Activated CD8-positive, alpha-beta memory T cell treated with anti-CD3 and anti-CD28 coated beads, Interleukin-2, amount 50 U/mL, for 1 hour (primary cell): Measurements from ENCODE around the gene KRT81.

Source experiments
- DNase-seq: peaks from one replicate; pipeline ENCODE4 v3.0.0-alpha.2; 2020; ENCODE audit errors: extremely low read depth

Gene KRT81

DNA sequence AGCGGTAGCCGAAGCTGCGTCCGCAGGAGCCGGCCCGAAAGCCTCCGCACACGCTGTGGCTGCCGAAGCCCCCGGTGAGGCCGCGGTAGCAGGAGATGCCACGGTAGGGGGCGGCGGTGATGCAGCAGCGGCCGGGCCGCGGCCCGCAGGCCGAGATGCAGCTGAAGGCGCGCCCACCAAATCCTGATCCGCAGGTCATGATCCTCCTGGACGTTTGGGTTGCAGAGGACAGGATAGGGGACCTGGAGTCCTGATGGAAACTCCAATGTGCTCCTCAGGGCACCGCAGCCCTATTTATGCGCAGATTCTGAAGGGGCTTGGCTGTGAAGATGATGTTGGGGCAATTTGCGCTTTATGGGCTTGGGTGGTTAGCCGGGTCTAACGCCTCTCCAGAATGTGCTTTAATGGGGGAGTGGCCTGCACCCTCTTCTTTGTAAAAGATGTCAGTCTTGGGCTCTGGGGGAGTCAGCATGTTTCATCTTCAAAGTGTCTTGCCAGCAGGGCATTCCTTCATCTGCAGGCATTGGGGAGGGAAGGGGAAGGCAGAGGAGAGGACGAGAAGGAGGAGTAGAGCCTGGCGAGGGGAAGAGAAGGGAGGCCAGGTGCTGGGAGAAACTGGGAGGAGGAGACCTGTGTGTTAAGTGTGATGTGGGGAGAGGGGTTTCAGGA is at the start of gene KRT81:
KRT81 (minus strand) TSS at position 268 of the 669 bp plus-strand sequence; CDS start at position 199, 69 bp downstream.
- no peak for DNase-seq

DNA sequence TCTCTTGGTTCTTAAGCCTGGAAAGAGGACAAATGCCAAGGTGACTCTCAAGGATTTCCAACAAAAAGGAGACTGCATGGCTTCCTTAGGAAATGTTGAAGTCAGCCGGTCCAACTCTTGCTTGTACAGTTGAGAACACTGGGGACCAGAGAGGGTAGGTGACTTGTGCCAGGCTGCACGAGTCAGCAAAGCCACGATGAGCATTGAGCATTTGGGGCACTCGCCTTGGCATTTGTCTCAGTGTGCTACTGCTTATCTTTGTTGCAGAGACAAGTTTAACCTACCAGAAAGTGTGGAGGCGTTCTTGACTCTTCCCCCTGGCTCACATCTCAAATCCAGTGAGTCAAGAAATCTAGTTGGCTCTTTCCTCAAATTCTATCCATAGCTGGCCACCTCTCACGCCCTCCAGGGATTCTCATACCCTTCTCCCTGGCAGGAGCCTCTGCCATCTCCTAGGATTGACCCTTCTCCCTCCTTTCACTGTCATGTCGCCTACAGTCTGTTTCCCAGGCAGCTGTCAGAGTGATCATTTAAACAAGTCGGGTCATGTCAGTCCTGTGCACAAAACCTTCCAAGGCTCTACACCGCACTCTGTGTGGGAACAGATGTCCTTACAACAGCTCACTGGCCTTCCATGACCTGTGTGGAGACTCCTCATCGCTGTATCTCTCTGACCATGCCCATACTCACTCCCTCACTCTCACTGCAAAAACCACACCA is 47.1 kb upstream of the KRT81 start:
- DNase-seq: no peak

DNA sequence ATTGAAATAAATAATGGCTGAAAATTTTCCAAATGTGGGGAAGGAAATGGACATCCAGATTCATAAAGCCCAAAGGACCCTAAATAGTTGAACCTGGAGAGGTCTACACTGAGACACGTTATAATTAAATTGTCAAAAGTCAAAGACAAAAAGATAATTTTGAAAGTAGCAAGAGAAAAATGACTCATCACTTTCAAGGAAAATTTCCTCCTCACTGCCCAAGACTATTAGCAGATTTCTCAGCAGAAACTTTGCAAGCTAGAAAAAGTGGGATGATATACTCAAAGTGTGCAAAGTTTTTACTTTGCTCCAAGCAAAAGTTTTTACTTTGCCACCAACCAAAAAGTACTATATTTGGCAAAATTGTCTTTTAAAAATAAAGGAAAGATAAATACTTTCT is 45.7 kb upstream of the KRT81 start:
- no peak for DNase-seq

DNA sequence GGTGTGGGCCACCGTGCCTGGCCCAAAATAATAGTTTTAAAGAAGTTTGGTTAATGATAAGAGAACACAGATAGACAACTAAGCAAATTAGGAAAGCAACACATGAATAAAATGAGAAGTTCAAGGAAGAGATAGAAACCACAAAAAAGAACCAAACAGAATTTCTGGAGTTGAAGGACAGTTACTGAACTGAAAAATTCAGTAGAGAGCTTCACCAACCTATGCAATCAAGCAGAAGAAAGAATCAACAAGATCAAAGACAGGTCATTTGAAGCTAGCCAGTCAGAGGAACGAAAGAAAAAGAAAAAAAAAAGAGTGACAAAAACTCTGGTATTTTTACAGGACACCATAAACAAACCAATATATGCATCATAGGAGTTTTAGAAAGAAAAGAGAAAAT is 45.3 kb upstream of the KRT81 start:
- no peak for DNase-seq

DNA sequence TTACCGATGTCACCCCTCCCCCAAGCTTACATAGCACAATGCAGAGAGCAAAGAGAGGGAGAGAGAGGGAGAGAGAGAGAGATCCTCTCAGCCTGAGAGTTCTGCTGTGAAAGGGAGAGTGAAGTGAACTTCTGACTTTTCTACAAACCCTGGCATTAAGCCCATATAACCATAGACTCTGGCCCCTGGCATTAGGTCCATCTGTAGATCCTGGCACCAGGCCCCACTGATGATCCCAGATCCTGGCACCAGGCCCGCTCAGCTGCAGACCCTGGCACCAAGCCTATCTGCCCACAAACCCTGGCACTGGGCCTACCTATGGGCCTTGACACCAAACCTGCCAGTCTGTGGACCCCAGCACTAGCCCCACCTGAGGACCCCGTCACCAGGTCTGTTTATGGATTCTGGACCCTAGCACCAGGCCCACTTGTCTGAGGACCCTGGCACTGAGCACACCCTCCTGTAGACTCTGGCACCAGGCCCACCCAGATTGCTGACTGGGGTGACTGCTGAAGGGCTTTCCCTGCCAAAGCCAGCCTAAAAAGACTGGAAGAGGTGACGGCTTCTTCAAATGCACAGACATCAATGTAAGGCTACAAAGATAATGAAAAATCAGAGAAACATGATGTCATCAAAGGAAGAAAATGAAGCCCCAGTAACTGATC is 44.4 kb upstream of the KRT81 start:
- DNase-seq: no peak

DNA sequence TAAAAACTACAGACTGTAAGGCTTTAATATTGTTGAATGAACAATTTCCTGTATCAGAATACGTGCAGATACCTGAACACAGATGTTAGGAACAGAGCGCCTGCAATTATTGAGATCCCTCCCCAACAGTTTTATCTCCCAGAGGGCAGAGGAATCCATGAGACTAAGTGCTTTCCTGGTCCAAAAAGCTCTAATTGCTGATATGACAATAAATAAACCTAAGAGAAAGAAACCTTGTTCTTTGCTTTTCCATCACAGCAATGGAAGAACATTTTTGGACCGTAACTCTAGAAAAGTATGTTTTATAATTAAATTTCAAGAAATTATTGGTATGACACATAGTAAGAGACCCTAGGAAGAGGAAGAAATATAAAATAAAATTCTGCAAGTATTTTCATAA is 42.9 kb upstream of the KRT81 start:
- no peak for DNase-seq

DNA sequence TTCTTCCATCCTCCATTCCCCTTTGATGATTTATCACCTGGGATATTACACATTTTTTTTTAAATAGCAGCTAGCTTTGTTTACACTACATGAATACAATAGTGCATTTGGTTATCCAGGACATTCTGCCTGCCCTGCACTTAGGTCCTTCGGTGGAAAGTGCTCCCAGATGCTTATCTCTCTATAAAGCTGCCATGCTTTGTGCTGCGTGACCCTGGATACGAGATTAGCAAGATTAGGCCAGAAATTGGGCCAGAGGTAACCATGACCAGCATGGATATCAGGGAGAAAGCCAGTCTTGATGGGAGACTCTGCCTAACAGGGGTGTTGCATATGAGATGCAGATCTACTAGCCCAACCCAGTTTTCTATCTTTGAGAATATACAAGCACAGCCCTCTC is 42.0 kb upstream of the KRT81 start:
- DNase-seq: no peak

DNA sequence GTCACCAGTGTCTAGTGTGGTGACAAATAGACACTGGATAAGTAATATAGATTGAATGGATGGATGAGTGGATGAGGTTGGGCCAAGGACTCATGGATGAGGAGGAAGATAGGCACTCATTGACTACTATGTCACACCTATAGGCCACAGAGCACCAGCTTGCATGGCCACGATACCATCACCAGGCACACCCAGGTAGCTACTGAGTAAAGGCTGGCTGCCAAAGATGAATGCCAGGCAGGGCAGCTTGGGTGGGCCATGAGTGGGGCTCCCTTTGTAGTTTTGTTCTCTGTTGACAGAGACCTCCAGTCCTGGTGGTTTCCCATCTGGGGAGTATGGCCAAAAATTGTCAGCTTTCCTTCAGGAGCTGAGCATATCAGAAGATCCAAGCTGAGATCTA is 41.0 kb upstream of the KRT81 start:
- no peak for DNase-seq

DNA sequence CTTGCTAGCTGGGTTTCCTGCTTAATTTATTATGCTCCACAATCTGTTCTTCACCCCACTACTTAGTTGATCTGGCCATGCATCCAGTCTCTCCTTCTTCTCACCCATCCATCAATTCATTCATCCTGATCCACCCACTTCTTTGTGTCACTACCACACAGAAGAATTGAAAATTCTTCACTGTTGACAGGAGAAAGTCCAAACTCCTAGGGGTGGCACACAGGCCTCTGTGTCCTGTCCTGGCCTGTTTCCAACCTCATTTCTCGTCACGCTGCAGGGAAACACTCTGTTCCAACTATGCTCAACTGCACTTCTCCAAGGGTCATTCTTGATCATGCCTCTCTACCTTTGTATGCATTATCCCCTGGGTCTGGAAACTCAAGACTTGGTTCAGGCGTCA is 40.5 kb upstream of the KRT81 start:
- DNase-seq: no peak

DNA sequence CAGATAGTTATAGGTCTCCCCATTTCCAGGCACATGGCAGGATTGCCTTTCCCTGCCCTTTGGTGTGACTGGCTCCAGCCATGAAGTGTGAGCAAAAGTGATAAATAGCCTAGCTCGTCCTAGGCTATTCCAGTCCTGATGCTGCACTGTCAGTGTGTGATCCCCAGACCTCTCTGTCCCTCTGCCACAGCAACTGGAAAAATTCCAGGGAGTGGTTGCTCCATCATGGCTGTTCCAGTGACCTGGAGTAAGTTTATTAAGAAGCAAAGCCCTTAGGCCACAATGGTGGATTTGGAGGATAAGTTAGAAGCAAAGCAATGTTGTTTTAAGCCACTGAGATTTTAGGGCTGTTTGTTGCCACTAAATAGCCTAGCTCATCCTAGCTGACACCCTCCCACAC is 39.7 kb upstream of the KRT81 start:
- no peak for DNase-seq

DNA sequence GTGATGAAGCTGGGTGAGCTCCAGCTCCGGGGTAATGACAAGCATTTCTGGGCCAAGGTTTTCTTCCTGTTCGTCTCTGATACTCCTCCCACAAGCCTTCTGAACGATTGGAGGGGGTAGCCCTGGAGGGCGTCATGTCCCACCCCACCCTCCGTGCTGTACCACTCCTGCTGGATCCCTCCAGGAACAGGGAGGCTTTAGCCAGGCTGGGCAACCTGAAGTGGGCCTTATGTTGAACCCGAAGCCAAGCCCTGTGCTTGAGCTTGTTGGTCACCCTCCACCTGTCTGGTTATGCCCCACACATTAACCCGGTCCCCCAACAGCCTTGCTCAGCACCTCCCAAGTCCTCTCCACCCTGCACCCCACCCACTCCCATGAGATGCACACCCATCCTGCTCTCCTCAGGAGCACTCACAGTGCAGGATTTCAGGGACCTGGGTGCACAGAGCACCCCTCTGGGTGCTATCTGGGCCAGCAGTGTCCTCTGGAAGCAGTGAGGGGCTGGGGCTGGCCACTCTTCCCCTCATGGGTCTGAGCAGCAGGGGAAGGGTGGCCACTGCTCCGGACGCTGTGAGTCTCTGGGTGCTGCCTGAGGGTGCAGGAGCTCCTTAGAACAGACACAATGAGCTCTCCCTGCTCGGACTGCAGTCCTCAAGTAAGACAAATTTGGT is 36.6 kb upstream of the KRT81 start:
- no peak for DNase-seq

DNA sequence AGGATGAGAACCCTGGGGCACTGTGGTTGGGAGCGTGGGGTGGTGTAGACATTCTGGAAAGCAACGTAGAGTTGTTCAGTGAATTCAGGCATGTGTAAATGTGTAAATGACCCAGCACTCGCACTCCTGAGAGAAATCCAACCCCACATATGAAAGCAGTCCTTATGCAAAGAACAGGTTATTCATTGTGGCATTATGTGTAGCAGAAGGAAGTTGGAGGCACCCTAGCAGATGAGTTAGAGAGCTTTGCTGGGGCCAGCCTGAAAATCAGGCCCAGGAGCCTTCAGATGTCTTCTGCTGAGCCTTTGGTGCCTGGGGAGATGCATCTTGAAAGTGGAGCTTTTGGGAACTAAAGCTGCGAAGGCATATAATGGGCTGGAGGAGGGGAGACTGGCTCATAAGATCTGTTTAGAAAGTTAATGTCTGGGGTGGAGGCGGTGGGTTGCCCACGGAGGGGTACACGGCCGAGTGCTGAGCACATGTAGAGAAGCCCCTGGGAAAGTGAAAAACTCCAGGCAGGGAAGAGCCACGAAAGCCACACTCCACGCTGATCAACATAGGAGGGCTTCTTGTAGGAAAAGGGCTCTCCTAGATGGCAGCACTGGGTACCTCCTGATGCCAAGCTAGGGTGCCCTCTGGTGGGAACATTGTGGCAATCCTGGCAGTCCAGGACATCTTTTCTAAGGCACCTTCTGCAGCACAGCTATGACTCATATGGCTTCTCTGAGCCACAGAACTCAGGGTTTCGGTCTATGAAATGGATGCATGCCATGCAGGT is 35.9 kb upstream of the KRT81 start:
- DNase-seq: peak; percentile 53

DNA sequence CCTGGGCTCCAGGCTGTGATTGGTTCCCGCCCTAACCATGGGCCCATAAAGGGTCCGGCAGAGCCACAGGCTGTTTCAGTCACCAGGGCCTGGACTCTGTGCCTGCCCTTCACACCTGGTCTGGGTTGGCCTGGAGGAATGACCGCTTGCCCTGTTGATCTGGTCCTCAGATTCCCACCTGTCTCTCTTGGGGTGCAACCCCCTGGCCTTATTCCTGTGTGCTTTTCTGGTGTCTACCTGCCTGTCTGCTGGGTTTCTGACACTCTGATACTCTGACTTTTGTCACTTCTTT is 32.8 kb upstream of the KRT81 start:
- no peak for DNase-seq

DNA sequence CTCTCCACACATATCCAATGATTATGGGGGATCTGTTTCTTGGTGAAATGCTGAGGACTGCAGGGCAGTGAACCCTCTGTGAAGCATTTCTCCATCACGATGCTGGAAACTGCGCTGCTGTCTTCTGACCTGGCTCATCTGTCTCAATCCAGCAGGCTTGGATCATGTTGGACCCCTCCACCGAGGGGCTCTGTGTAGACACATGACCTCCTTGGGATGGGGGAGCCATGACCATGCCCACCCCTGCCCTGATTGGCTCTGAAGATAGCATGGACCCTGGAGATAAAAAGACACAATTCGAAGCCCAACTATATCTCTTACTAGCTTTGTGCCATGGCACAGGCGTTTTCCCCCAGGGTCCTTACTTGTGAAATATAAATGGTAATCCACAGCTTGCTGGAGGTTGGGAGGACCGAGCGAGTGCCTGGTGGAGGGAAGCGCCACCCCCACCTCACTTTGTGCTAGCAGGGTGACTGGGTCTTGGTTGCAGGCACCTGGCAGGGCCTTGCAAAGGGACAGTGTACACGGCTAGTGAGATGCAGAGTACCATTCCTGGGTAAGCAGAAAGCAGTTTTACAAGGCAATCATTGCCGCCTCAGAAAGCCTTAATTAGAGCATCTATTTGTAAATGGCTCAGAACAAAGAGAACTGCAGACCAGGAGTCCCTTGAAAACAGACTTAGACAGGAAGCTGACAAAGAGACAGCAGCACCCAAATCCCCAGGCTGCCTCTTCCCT is 32.2 kb upstream of the KRT81 start:
- DNase-seq: no peak

DNA sequence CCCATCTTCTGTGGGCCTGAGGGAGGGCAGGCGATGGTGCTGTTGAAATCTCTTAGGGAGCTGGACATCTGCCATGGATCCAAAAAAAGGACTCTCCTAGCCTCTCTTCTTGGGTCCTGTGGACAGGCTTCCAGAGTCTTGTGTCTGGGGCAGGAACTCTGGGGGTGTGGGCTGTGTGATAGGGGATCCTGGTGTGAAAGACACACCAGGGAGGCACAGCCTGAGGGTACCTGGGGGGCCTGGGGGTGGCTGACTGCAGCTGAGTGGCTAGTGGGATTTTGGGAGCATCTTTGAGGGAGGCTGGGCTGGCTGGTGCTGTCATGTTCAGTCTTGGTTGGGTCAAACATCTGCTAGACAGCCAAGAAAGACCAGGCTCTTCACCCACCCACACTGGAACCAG is 31.7 kb upstream of the KRT81 start:
- DNase-seq: no peak

DNA sequence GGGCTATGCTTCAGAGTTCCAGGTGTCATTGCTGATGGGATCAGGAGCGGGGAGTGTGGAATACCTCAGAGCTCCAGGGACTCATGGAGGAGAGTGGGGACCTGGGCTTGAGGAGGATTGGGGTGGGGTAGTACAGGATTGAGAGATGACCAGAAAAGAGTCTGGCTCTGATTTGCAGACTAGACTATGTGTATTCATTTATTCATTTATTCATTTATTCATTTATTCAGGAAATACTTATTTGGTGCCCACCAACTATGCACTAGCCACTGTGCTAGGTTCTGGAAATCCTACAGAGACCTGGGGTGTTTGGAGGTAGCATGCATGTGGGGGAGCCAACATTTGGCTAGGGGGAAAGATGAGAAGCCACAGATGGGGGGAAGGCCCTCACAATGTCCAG is 30.7 kb upstream of the KRT81 start:
- no peak for DNase-seq

DNA sequence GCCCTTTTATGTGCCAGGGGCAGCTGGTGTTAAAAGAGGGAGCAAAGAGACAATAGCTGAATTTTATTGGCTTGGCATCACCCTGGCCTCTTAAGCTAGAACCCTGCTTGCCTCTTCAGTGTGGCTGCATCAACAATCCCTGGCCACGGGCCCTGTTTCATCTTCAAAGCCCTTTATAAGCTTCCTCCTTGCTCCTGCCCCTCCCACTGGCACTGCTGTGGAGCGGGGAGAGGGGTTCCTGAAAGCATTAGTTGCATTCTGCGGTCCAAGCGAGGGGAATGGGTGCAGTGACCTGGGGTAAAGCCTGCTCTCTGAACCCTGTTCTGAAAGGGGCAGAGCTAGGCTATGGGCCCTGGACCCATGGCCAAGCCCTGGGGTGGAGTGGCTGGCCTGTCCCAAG is 30.1 kb upstream of the KRT81 start:
- no peak for DNase-seq

DNA sequence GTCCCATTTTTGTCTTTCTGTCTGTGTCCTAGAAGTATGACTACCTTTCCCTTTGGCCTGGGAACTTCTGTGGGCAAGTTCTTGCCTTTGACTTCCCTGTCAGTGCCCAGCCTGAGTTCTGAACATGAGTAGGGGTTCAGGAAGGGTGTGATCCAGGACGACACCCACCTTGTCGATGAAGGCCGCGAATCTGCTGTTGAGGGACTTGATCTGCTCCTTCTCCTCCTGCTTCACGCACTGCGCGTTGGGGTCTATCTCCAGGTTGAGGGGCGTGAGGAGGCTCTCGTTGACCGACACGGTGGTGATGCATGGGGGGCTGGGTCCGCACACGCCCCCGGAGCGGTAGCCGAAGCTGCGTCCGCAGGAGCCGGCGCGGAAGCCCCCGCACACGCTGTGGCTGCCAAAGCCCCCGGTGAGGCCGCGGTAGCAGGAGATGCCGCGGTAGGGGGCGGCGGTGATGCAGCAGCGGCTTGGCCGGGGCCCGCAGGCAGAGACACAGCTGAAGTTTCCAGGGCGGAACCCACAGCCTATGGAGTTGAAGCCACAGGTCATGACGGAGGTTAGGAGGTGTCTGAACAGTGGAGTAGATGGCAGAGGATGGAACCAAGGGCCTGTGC is 29.6 kb upstream of the KRT81 start, which contains the start of gene KRT83:
KRT83 (minus strand) TSS at position 615 of the 617 bp plus-strand sequence; CDS start at position 552, 63 bp downstream.
- no peak for DNase-seq

DNA sequence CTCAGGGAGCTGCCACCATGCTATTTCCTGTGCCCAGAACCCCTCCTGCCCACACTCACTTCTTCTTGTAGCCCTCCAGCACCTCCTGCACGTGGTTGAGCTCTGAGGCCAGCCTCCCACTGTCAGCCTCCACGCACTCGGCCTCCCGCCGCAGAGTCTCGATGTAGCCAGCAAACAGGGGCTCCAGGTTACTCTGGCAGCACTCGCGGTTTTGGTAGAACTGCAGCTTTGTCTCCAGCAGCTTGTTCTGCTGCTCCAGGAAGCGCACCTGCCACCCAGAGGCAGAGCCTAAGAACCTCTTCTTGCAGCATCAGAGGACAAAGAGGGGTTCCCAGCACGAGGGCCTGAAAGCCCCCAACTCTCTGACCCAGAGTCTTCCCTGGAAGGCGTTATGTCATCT is 27.8 kb upstream of the KRT81 start:
- DNase-seq: no peak

DNA sequence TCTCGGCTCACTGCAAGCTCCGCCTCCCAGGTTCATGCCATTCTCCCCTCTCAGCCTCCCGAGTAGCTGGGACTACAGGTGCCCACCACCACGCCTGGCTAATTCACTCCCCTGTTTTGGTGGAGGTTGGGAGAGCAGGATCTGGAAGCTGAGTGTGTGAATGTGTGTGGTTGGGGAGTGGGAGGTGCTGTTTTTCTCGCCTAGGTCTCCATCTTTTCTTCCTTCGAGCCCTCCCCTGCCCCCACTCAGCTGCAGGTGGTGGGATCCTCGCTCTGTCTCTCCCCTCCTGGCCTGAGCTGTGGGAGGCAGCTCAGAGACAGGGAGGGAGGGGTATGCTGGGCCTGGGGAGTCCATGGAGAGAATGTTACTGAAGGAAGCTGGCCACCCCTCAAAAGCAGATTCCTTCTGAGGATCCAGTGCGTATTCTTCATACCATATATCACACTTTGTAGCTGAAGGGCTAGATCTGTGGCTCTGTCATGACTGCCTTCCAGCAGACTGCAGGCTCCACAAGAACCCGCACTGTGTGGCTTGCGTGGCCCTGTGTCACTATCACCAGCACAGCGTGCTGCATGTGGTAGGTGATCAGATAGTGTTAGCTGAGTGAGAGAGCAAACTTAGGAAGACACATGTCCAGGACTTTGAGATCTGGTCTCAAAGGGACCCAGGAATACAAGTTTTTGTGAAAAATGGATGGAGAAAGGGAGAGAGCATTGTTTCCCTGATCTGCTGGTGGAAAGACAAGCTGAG is 27.1 kb upstream of the KRT81 start:
- DNase-seq: no peak
